ENCODE measurements around the gene GINS1. TPM values are rescaled to one million over a fixed set of nuclear protein-coding genes. Genes with fewer than 3 reads are reported as not detected.

GINS1 gene
- total and polyA plus RNA-seq, 10 donors: 0.85 to 3.9 (median 2.7) TPM

- no peak overlapping the region for H3K27ac ChIP-seq
- peaks cover 0 to 10% (median 0%) of the 10 kb centered on the region in 6 donors for H3K36me3 ChIP-seq
- WGBS, 5 donors: 81 to 92% (median 88%) methylated on average over 13 to 14 of the region's 14 CpGs
- DNase-seq: no peak
- no peaks in the 10 kb centered on the region for H3K4me1 ChIP-seq
- no peaks in the 10 kb centered on the region for H3K9me3 ChIP-seq
- TF ChIP-seq POLR2A (IDR thresholded peaks at IDR 0.05) (no peak), CTCF (IDR thresholded peaks at IDR 0.05 in 8 of 11, conservative IDR thresholded peaks at IDR 0.05 in 3 of 11) (no peak), POLR2AphosphoS5 (IDR thresholded peaks at IDR 0.05) (no peak)
- no peaks in the 10 kb centered on the region for H3K27me3 ChIP-seq (replicated peaks in 1 of 7)
- intact Hi-C loops (cut with DNase I; ENCODE audit: low total_unique reads): no loop called here
- no peak overlapping the region for H3K4me3 ChIP-seq
These were observed 88.9 kb downstream of the GINS1 start for GRCh38 chr20:25496165-25496967.

- H3K9me3 ChIP-seq: no peaks in the 10 kb centered on the region
- DNase-seq: no peak
- H3K4me1 ChIP-seq: no peaks in the 10 kb centered on the region
- 79 to 85% (median 81%) methylated on average over 8 to 9 of the region's 9 CpGs for WGBS, 5 donors
- no peak overlapping the region for H3K4me3 ChIP-seq
- H3K27me3 ChIP-seq (replicated peaks in 1 of 7): no peaks in the 10 kb centered on the region
- TF ChIP-seq CTCF (IDR thresholded peaks at IDR 0.05 in 8 of 11, conservative IDR thresholded peaks at IDR 0.05 in 3 of 11) (no peak), POLR2A (IDR thresholded peaks at IDR 0.05) (no peak), POLR2AphosphoS5 (IDR thresholded peaks at IDR 0.05) (no peak)
- H3K36me3 ChIP-seq: peaks cover 0 to 10% (median 0%) of the 10 kb centered on the region in 6 donors
- no peak overlapping the region for H3K27ac ChIP-seq
- intact Hi-C loops (cut with DNase I; ENCODE audit: low total_unique reads): no loop called here
These were observed 89.5 kb downstream of the GINS1 start for GRCh38 chr20:25496968-25497401.

GRCh38 chr20:25497586-25498279 is 90.3 kb downstream of the GINS1 start:
- Histone ChIP-seq H3K27ac (no peak overlapping the region), H3K4me1 (no peaks in the 10 kb centered on the region), H3K36me3 (peaks cover 0 to 13% (median 0%) of the 10 kb centered on the region in 6 donors), H3K9me3 (no peaks in the 10 kb centered on the region), H3K27me3 (replicated peaks in 1 of 7) (no peaks in the 10 kb centered on the region), H3K4me3 (no peak overlapping the region)
- 82 to 87% (median 86%) methylated on average over 21 to 22 of the region's 22 CpGs for WGBS, 5 donors
- no peak for DNase-seq
- intact Hi-C loops (cut with DNase I; ENCODE audit: low total_unique reads): no loop called here
- TF ChIP-seq CTCF (IDR thresholded peaks at IDR 0.05 in 8 of 11, conservative IDR thresholded peaks at IDR 0.05 in 3 of 11) (no peak), POLR2AphosphoS5 (IDR thresholded peaks at IDR 0.05) (no peak), POLR2A (IDR thresholded peaks at IDR 0.05) (no peak)

Other genes with a start within 250 kb of the GINS1 start
- 10 to 100 TPM; 31.6 to 49.6 (median 35.7) TPM for gene ENTPD6, start 212.0 kb upstream of the GINS1 start, total RNA-seq
- 10 to 100 TPM; 23.0 to 42.0 (median 33.6) TPM for gene ENTPD6, start 212.0 kb upstream of the GINS1 start, polyA plus RNA-seq
- gene PYGB, start 159.6 kb upstream of the GINS1 start, total RNA-seq: 10 to 100 TPM; 27.0 to 47.8 (median 34.4) TPM
- 10 to 100 TPM; 10.5 to 29.4 (median 18.2) TPM for gene PYGB, start 159.6 kb upstream of the GINS1 start, polyA plus RNA-seq
- gene ABHD12, start 16.8 kb upstream of the GINS1 start, total RNA-seq: 10 to 100 TPM; 21.5 to 36.9 (median 26.7) TPM
- 10 to 100 TPM; 16.1 to 20.0 (median 19.4) TPM for gene ABHD12, start 16.8 kb upstream of the GINS1 start, polyA plus RNA-seq
- gene NINL, start 177.9 kb downstream of the GINS1 start, total RNA-seq: 10 to 100 TPM in 3 of 7 donors, 1 to 10 TPM in 4; 6.7 to 16.1 (median 9.4) TPM
- gene NINL, start 177.9 kb downstream of the GINS1 start, polyA plus RNA-seq: 1 to 10 TPM; 3.1 to 7.1 (median 3.2) TPM
- 1 to 10 TPM; 2.9 to 6.1 (median 3.4) TPM for gene NANP, start 216.3 kb downstream of the GINS1 start, total RNA-seq
- gene NANP, start 216.3 kb downstream of the GINS1 start, polyA plus RNA-seq: 1 to 10 TPM; 1.2 to 2.1 (median 1.6) TPM